Measurements from ENCODE around the gene FAT1.

GRCh38 chr4:186734251-186734650, 10.6 kb upstream of the FAT1 start:
- TF ChIP-seq CTCF (IDR thresholded peaks at IDR 0.05): no peak
- TF ChIP-seq POLR2A (IDR thresholded peaks at IDR 0.05): no peak

Measured in body of pancreas (tissue), 4 donors.